Panc1 (cell line): ENCODE measurements around the gene FAM120B. TPM values are rescaled to one million over a fixed set of nuclear protein-coding genes. Genes with fewer than 3 reads are reported as not detected.

Experiments
- ATAC-seq: fragments of 200-7000 bp; cut with Tn5 transposase; 2 replicates; pipeline ENCODE4 v1.9.1; 2020; ENCODE audit warnings: mild to moderate bottlenecking, moderate library complexity
- BruUV-seq: library from RNA; stranded (reverse); fragments of 400-500 nt; replicated peaks from 2 replicates; lab custom pipeline; 2021; lab: Mats Ljungman, UMichigan
- CTCF ChIA-PET: fragments of 300-600 bp; sonication (Branson Sonifier 250); formaldehyde crosslinking; loops from one replicate; lab custom pipeline; 2022; ENCODE audit warnings: antibody characterized with exemption; lab: Charles Lee
- POLR2A ChIA-PET: fragments of 300-600 bp; sonication (Branson Sonifier 250); formaldehyde crosslinking; loops from one replicate; lab custom pipeline; 2022; ENCODE audit warnings: antibody characterized with exemption; lab: Charles Lee
- DNase-seq: peaks from one replicate; pipeline ENCODE4 v3.0.0-alpha.2; 2010; ENCODE audit warnings: low read depth, low spot score
- H3K27ac ChIP-seq: 2 replicates; pipeline ENCODE4 v1.5.1; 2011; ENCODE audit warnings: mild to moderate bottlenecking, low read length, inconsistent platforms
- H3K27me3 ChIP-seq: fragments of 200-500 bp; sonication (Bioruptor generic); 2 replicates; pipeline ENCODE4 v1.6.0; 2014; ENCODE audit warnings: low read length, inconsistent platforms; ENCODE audit not compliant: control insufficient read depth, insufficient read depth
- H3K36me3 ChIP-seq: fragments of 200-500 bp; sonication (Bioruptor generic); 2 replicates; pipeline ENCODE4 v1.5.1; 2014; ENCODE audit warnings: inconsistent platforms, mild to moderate bottlenecking, low read length, moderate library complexity; ENCODE audit not compliant: control insufficient read depth, insufficient read depth
- H3K4me1 ChIP-seq: 2 replicates; pipeline ENCODE4 v1.5.1; 2011; ENCODE audit warnings: inconsistent platforms, mild to moderate bottlenecking, low read length, moderate library complexity; ENCODE audit not compliant: control insufficient read depth, insufficient read depth
- H3K4me3 ChIP-seq, 2 experiments: 2 replicates each; pipeline ENCODE4 v1.5.1; 2011 to 2012; ENCODE audit warnings: low read depth in 2 of 2, low read length in 2 of 2, mild to moderate bottlenecking in 2 of 2, inconsistent platforms in 1 of 2, moderate library complexity in 1 of 2
- H3K9me3 ChIP-seq: fragments of 200-500 bp; sonication (Bioruptor generic); 2 replicates; pipeline ENCODE4 v1.5.1; 2014; ENCODE audit warnings: low read depth, mild to moderate bottlenecking, inconsistent platforms, low read length, moderate library complexity; ENCODE audit not compliant: control insufficient read depth, insufficient read depth
- POLR2AphosphoS5 ChIP-seq: IDR thresholded peaks from 2 replicates; pipeline ENCODE4 v1.6.1; 2012; ENCODE audit warnings: mild to moderate bottlenecking, low read depth, low read length, moderate library complexity
- SIN3A ChIP-seq: IDR thresholded peaks from 2 replicates; pipeline ENCODE4 v1.6.1; 2012; ENCODE audit warnings: low read depth, mild to moderate bottlenecking, low read length, moderate library complexity, borderline replicate concordance; ENCODE audit not compliant: insufficient read depth
- TCF7L2 ChIP-seq: IDR thresholded peaks from 2 replicates; pipeline ENCODE4 v1.6.1; 2011; ENCODE audit warnings: mild to moderate bottlenecking, low read depth, low read length, inconsistent platforms
- in situ Hi-C: cut with HindIII; loops from 2 replicates; pipeline ENCODE4 v1.10.0; 2016; ENCODE audit warnings: low sequenced_read_pairs, low pct_unique_long_range_greater_than_20kb
- intact Hi-C: fragments of 100-400 bp; cut with micrococcal nuclease; formaldehyde crosslinking; loops from one replicate; pipeline ENCODE4 v1.10.0; 2022; ENCODE audit not compliant: unreplicated experiment
- total RNA-seq: library from RNA; stranded (reverse); gene quantifications from one replicate; pipeline ENCODE4 v1.2.1, GENCODE V29; 2021; ENCODE audit not compliant: unreplicated experiment
- TF ChIP-seq, protein P1 (sequence below), 2 experiments: IDR thresholded peaks; 2 replicates each; pipeline ENCODE4 v1.6.1; 2011 to 2012; ENCODE audit warnings: low read depth in 2 of 2, control low read depth in 1 of 2, low read length in 1 of 2, mild to moderate bottlenecking in 1 of 2, moderate library complexity in 1 of 2; ENCODE audit not compliant: insufficient read depth in 1 of 2
- TF ChIP-seq, protein P2 (sequence below): fragments of 450-650 bp; IDR thresholded peaks from 2 replicates; pipeline ENCODE4 v1.5.1; 2017; ENCODE audit warnings: mild to moderate bottlenecking

Gene FAM120B
- total RNA-seq, 1 experiment from 2014 or later: 38.0 TPM

DNA sequence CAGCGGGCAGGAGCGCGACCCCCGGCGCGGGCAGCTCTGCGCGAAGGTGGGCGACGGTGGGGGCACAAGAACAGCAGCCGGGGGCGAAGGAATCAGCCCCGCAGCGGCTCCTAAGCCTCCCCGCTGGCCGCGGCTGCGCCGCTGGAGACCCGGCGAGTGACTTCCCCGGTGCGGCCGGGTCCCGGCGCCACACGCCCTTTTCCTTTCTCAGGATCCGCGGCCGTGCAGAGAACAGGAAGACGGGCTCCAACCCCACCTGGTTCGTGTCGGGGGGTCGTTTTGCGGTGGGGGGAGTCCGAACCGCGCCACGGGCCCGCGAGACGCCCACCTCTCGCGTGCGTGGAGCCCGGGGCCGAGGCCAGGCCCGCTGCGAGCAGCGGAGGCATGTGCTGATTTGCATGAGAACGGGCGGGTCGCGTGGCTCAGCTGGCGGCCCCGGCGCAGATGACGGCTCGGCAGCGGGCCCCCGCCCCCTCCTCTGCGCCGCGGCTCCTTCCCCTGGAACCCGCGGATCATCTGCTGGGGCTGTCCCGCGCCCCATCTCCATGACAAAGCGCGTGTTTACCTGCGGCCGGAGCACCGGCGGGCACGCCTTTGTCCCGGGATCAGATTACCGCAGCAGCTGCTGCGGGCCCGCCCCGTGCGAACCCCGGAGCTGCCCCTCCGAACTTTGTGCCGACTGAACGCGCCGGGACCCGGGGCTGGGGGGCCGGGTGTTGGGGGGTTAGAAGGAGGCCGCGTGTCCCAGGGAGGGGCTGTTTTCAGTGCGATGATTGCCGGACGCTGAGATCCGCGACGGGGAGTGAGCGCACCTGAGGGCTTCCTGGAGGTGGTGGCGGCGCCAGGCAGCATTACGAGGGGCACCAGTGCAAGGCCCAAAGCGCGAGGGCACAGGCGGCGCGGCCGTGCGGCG, 10.8 kb upstream of the FAM120B start:
- H3K4me1 ChIP-seq: peaks cover 11% of the 10 kb centered on the region
- no TSS peak for BruUV-seq
- peaks cover 41% of the 10 kb centered on the region for H3K27me3 ChIP-seq
- H3K36me3 ChIP-seq: no peaks in the 10 kb centered on the region
- CTCF ChIA-PET: no interaction called here
- peak overlapping the region; percentile 44 to 54 for H3K4me3 ChIP-seq
- TF ChIP-seq, protein P1, sequence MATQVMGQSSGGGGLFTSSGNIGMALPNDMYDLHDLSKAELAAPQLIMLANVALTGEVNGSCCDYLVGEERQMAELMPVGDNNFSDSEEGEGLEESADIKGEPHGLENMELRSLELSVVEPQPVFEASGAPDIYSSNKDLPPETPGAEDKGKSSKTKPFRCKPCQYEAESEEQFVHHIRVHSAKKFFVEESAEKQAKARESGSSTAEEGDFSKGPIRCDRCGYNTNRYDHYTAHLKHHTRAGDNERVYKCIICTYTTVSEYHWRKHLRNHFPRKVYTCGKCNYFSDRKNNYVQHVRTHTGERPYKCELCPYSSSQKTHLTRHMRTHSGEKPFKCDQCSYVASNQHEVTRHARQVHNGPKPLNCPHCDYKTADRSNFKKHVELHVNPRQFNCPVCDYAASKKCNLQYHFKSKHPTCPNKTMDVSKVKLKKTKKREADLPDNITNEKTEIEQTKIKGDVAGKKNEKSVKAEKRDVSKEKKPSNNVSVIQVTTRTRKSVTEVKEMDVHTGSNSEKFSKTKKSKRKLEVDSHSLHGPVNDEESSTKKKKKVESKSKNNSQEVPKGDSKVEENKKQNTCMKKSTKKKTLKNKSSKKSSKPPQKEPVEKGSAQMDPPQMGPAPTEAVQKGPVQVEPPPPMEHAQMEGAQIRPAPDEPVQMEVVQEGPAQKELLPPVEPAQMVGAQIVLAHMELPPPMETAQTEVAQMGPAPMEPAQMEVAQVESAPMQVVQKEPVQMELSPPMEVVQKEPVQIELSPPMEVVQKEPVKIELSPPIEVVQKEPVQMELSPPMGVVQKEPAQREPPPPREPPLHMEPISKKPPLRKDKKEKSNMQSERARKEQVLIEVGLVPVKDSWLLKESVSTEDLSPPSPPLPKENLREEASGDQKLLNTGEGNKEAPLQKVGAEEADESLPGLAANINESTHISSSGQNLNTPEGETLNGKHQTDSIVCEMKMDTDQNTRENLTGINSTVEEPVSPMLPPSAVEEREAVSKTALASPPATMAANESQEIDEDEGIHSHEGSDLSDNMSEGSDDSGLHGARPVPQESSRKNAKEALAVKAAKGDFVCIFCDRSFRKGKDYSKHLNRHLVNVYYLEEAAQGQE (IDR thresholded peaks at IDR 0.05; ENCODE audit: insufficient read depth in 1 of 2, low read depth in 2 of 2, low read length in 1 of 2): no peak
- no peak for TF ChIP-seq POLR2AphosphoS5
- TF ChIP-seq SIN3A: no peak
- no peak for TF ChIP-seq TCF7L2
- TF ChIP-seq, protein P2, sequence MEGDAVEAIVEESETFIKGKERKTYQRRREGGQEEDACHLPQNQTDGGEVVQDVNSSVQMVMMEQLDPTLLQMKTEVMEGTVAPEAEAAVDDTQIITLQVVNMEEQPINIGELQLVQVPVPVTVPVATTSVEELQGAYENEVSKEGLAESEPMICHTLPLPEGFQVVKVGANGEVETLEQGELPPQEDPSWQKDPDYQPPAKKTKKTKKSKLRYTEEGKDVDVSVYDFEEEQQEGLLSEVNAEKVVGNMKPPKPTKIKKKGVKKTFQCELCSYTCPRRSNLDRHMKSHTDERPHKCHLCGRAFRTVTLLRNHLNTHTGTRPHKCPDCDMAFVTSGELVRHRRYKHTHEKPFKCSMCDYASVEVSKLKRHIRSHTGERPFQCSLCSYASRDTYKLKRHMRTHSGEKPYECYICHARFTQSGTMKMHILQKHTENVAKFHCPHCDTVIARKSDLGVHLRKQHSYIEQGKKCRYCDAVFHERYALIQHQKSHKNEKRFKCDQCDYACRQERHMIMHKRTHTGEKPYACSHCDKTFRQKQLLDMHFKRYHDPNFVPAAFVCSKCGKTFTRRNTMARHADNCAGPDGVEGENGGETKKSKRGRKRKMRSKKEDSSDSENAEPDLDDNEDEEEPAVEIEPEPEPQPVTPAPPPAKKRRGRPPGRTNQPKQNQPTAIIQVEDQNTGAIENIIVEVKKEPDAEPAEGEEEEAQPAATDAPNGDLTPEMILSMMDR: no peak
- H3K27ac ChIP-seq: no peak overlapping the region
- H3K9me3 ChIP-seq: no peaks in the 10 kb centered on the region
- POLR2A ChIA-PET: no interaction called here
- ATAC-seq: peak; percentile 30; the same call in 1 of the 2 replicates
- intact Hi-C loops (loop anchor here (10.0 kb wide), 1 partner anchor 229 kb away; no protein-coding TSS in a partner anchor), in situ Hi-C loops (no loop called here)
- no peak for DNase-seq

DNA sequence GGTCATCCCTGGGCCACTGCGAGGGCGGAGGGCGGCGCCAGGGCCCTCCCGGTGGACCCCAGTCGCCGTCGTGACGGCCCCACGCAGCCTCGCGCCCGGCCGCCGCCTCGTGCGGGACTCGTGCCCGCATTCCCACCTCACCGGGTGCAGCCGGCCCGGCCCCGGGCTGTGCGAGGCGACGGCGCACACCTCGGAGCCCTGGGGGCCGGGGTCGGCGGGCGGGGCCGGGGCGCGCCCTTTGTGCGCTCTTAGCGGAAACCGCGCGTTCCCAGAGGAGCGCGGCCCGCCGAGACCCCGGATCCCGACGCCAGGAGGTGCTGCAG, 10.2 kb upstream of the FAM120B start:
- Histone ChIP-seq H3K4me1 (peaks cover 11% of the 10 kb centered on the region), H3K9me3 (no peaks in the 10 kb centered on the region), H3K27me3 (peaks cover 41% of the 10 kb centered on the region), H3K27ac (no peak overlapping the region), H3K4me3 (peak overlapping the region; percentile 44 to 54; a peak in 3 of 4 replicates), H3K36me3 (no peaks in the 10 kb centered on the region)
- in situ Hi-C loops: no loop called here
- ChIA-PET POLR2A (no interaction called here), CTCF (no interaction called here)
- no TSS peak for BruUV-seq
- ATAC-seq (no peak), DNase-seq (no peak)
- TF ChIP-seq TCF7L2: no peak
- TF ChIP-seq, protein P1 (IDR thresholded peaks at IDR 0.05; ENCODE audit: insufficient read depth in 1 of 2, low read depth in 2 of 2, low read length in 1 of 2): no peak
- no peak for TF ChIP-seq SIN3A
- TF ChIP-seq, protein P2: no peak
- TF ChIP-seq POLR2AphosphoS5: no peak
- intact Hi-C loops: loop anchor here (10.0 kb wide), 1 partner anchor 228 kb away; no protein-coding TSS in a partner anchor
